Lower leg skin (tissue), 4 donors: ENCODE data around the gene JAM3. TPM values are rescaled to one million over a fixed set of nuclear protein-coding genes. Genes with fewer than 3 reads are reported as not detected.

Experiments
- DNase-seq, 2 donors: peaks; one replicate each; pipeline ENCODE4 v3.0.0-alpha.2; 2019; ENCODE audit warnings: low spot score in 2 of 2
- H3K4me3 ChIP-seq: fragments of 200-600 bp; sonication (generic); 2 replicates; pipeline ENCODE4 v1.5.1; 2017; ENCODE audit warnings: mild to moderate bottlenecking, low read depth; ENCODE audit not compliant: poor library complexity, severe bottlenecking
- CTCF ChIP-seq, 3 donors: fragments of 450-650 bp; IDR thresholded peaks; one replicate each; pipeline ENCODE4 v1.5.1; 2016; ENCODE audit warnings: antibody characterized with exemption in 3 of 3, mild to moderate bottlenecking in 3 of 3, moderate library complexity in 2 of 3
- POLR2A ChIP-seq, 2 donors: fragments of 450-650 bp; IDR thresholded peaks; one replicate each; pipeline ENCODE4 v1.6.1; 2016 to 2017; ENCODE audit warnings: antibody characterized with exemption in 2 of 2, mild to moderate bottlenecking in 1 of 2, moderate library complexity in 1 of 2
- WGBS, 2 donors: methylation state at CpG; one replicate each; pipeline ENCODE4 v1.1.5; 2018; 5-methylcytosine and 5-hydroxymethylcytosine counted together
- intact Hi-C: fragments of 100-400 bp; cut with DNase I; formaldehyde crosslinking; loops from one replicate; pipeline ENCODE4 v1.15.0; 2023; ENCODE audit warnings: low total_unique reads
- total RNA-seq, 4 donors: library from RNA; depleted of rRNA; stranded (reverse); fragments of >200 nt; gene quantifications; one replicate each; pipeline ENCODE4 v1.1.0, GENCODE V29; 2016

JAM3 gene
- total RNA-seq, 4 donors from 2014 or later, result 12.8 to 22.4 (median 15.1) TPM

DNA sequence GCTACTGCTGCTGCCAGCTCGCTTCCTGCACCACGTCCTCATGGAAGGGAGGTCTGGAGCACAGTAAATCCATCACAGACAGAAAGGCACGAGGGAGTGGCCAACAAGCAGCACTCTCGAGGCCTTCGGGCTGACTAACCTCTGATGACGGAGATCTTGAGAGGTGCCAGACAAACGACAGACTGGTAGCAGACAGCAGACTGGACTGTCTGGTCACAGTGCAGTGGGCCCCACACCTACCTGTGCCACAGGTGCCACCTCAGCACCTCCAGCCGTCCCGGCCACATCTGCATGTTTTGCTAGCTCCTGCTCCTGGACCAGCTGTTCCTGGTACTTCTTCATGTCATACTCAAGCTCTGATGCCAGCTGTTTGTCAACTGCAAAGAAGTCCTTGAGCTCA, 90.8 kb downstream of the JAM3 start:
- no peak for DNase-seq
- 91 to 96% methylated on average over 9 of the region's 9 CpGs for WGBS, 2 donors
- intact Hi-C loops, result no loop called here
- no peak overlapping the region for H3K4me3 ChIP-seq
- TF ChIP-seq CTCF (IDR thresholded peaks at IDR 0.05) (no peak), POLR2A (IDR thresholded peaks at IDR 0.05) (no peak)

- intact Hi-C loops, result no loop called here
- no peak for DNase-seq
- H3K4me3 ChIP-seq, result no peak overlapping the region
- WGBS, 2 donors, result 92 to 94% methylated on average over 11 of the region's 11 CpGs
- TF ChIP-seq POLR2A (IDR thresholded peaks at IDR 0.05) (no peak), CTCF (IDR thresholded peaks at IDR 0.05) (no peak)
These were observed 95.9 kb downstream of the JAM3 start for GRCh38 chr11:134164490-134165370.

GRCh38 chr11:134170177-134170918, 101.5 kb downstream of the JAM3 start:
- intact Hi-C loops, result no loop called here
- 69 to 71% methylated on average over 6 of the region's 6 CpGs for WGBS, 2 donors
- no peak for DNase-seq
- TF ChIP-seq CTCF (IDR thresholded peaks at IDR 0.05), result no peak
- no peak for TF ChIP-seq POLR2A (IDR thresholded peaks at IDR 0.05)
- H3K4me3 ChIP-seq, result no peak overlapping the region

DNA sequence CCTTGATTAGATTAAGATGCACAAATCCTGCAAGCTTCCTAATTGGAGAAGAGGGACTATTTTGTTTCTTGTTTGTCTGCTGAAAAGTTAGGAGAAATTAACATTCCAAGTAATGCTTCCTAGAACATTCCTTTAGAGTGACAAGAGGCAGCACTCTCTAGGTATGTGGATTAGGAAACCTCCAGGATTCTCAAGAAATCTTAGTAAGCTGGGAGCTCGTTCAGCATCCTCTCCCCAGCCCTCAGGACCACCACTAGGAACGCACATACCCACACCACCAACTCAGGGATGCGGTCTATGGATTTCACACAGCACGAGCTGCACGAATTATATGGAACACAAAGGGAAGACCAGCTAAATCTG, 102.0 kb downstream of the JAM3 start:
- no peak overlapping the region for H3K4me3 ChIP-seq
- no peak for TF ChIP-seq POLR2A (IDR thresholded peaks at IDR 0.05)
- no peak for TF ChIP-seq CTCF (IDR thresholded peaks at IDR 0.05)
- no peak for DNase-seq
- intact Hi-C loops, result no loop called here
- WGBS, 2 donors, result 92 to 94% methylated on average over 5 of the region's 5 CpGs

GRCh38 chr11:134171951-134172350, 103.1 kb downstream of the JAM3 start:
- TF ChIP-seq CTCF (IDR thresholded peaks at IDR 0.05), result no peak
- no peak for TF ChIP-seq POLR2A (IDR thresholded peaks at IDR 0.05)
- no peak for DNase-seq
- H3K4me3 ChIP-seq, result no peak overlapping the region
- WGBS, 2 donors, result 97% methylated on average over 10 of the region's 10 CpGs
- intact Hi-C loops, result no loop called here
